Lung (tissue), 12 donors: ENCODE data around the gene CHST11. TPM values are rescaled to one million over a fixed set of nuclear protein-coding genes. Genes with fewer than 3 reads are reported as not detected.

Experiments used
- ATAC-seq: fragments of 200-7000 bp; cut with Tn5 transposase; one replicate; pipeline ENCODE4 v1.9.1; 2020; ENCODE audit warnings: moderate number of reproducible peaks; ENCODE audit not compliant: insufficient read depth, low FRiP score
- DNase-seq, 3 donors: peaks; one replicate each; pipeline ENCODE4 v3.0.0-alpha.2; 2013 to 2017
- H3K27ac ChIP-seq, 2 donors: one replicate each; pipeline ENCODE4 v1.5.1; 2013; ENCODE audit warnings: mild to moderate bottlenecking in 2 of 2, moderate library complexity in 2 of 2, control low read depth in 1 of 2, inconsistent platforms in 1 of 2, low read depth in 1 of 2, low read length in 1 of 2
- H3K27me3 ChIP-seq, 3 donors: one replicate each; pipeline ENCODE4 v1.5.1; 2013; ENCODE audit warnings: low read length in 2 of 3; ENCODE audit not compliant: control insufficient read depth in 3 of 3, insufficient read depth in 3 of 3
- H3K36me3 ChIP-seq, 4 donors: one replicate each; pipeline ENCODE4 v1.5.1; 2013; ENCODE audit warnings: low read length in 4 of 4, mild to moderate bottlenecking in 1 of 4, moderate library complexity in 1 of 4; ENCODE audit not compliant: control insufficient read depth in 4 of 4, insufficient read depth in 4 of 4
- H3K4me1 ChIP-seq, 5 donors: one replicate each; pipeline ENCODE4 v1.5.1; 2013; ENCODE audit warnings: low read length in 5 of 5, mild to moderate bottlenecking in 2 of 5, moderate library complexity in 1 of 5; ENCODE audit not compliant: control insufficient read depth in 5 of 5, insufficient read depth in 5 of 5
- H3K4me3 ChIP-seq: one replicate; pipeline ENCODE4 v1.5.1; 2013; ENCODE audit warnings: mild to moderate bottlenecking, control low read depth, moderate library complexity
- H3K9ac ChIP-seq, 2 donors: one replicate each; pipeline ENCODE4 v1.5.1; 2013; ENCODE audit warnings: low read length in 2 of 2, control low read depth in 1 of 2; ENCODE audit not compliant: insufficient read depth in 1 of 2
- H3K9me3 ChIP-seq, 4 donors: one replicate each; pipeline ENCODE4 v1.5.1; 2013; ENCODE audit warnings: low read length in 3 of 4, mild to moderate bottlenecking in 1 of 4, moderate library complexity in 1 of 4; ENCODE audit not compliant: control insufficient read depth in 4 of 4, insufficient read depth in 3 of 4
- WGBS, 2 donors: extraction: QIAGEN DNeasy Blood & Tissue Kit; methylation state at CpG; one replicate each; pipeline ENCODE4 v1.1.7; 2013; 5-methylcytosine and 5-hydroxymethylcytosine counted together
- polyA plus RNA-seq, 2 donors: library from polyadenylated mRNA; stranded (reverse); fragments of 200-250 nt; gene quantifications; one replicate each; pipeline ENCODE4 v1.2.1, GENCODE V29; 2013
- total RNA-seq, 2 donors: library from RNA; depleted of rRNA in 1 of 2; stranded (reverse); fragments of >200 nt in 1 of 2; gene quantifications; one replicate each; pipeline ENCODE4 v1.2.1, GENCODE V29; 2014 to 2021
- TF ChIP-seq, protein P1 (sequence below): IDR thresholded peaks from 2 replicates; pipeline ENCODE4 v1.5.1; 2012; ENCODE audit warnings: mild to moderate bottlenecking; ENCODE audit errors: control extremely low read depth, extremely low read depth
- donor health status: control.
- donor health status: control.
- donor health status: Bipolar disorder and iron deficiency.
- donor health status: healthy.
- donor health status: DM: yes; HTN: yes; CAD: no.

CHST11 gene
- total and polyA plus RNA-seq, 4 donors, result 9.0 to 63.2 (median 27.7) TPM

DNA sequence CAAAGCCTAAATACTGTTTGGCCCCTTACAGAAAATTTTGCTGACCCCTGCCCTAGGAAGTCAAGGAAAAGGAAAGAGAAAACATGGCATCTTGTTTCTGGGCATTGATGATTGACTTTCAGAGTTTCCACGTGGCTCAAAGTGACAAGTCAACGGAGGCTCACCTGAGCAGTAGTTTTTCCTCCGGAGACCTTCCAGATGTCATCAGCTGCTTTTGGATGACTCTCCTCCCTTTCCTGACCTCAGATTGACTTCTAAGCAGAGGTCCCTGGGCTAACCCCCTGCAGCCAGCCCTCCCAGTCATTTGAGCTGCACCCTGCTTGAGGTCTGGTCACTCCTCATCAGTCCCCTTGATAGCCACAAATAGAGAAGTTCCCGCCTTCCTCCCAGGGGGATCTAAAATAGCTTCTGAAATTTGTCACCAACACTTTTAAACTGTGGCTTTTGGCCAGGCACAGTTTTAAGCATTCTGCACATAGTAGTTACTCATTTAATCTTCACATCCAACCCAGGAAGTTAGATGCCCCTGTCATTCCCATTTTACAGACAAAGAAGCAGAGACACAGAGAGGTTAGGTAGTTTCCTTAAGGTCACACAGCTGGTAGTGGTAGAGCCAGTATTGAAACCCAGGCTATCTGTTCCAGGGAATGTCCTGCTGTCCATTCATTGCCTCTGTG lies 143.4 kb downstream of the CHST11 start:
- 86 to 91% methylated on average over 4 of the region's 4 CpGs for WGBS, 2 donors
- H3K27me3 ChIP-seq, result no peaks in the 10 kb centered on the region
- H3K9ac ChIP-seq, result no peak overlapping the region
- H3K4me3 ChIP-seq, result no peak overlapping the region
- ATAC-seq, result no peak
- H3K27ac ChIP-seq, result no peak overlapping the region
- no peaks in the 10 kb centered on the region for H3K36me3 ChIP-seq
- DNase-seq, result no peak
- TF ChIP-seq, protein P1, sequence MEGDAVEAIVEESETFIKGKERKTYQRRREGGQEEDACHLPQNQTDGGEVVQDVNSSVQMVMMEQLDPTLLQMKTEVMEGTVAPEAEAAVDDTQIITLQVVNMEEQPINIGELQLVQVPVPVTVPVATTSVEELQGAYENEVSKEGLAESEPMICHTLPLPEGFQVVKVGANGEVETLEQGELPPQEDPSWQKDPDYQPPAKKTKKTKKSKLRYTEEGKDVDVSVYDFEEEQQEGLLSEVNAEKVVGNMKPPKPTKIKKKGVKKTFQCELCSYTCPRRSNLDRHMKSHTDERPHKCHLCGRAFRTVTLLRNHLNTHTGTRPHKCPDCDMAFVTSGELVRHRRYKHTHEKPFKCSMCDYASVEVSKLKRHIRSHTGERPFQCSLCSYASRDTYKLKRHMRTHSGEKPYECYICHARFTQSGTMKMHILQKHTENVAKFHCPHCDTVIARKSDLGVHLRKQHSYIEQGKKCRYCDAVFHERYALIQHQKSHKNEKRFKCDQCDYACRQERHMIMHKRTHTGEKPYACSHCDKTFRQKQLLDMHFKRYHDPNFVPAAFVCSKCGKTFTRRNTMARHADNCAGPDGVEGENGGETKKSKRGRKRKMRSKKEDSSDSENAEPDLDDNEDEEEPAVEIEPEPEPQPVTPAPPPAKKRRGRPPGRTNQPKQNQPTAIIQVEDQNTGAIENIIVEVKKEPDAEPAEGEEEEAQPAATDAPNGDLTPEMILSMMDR, result no peak
- no peaks in the 10 kb centered on the region for H3K9me3 ChIP-seq
- peaks cover 0 to 13% (median 3%) of the 10 kb centered on the region in 5 donors for H3K4me1 ChIP-seq

DNA sequence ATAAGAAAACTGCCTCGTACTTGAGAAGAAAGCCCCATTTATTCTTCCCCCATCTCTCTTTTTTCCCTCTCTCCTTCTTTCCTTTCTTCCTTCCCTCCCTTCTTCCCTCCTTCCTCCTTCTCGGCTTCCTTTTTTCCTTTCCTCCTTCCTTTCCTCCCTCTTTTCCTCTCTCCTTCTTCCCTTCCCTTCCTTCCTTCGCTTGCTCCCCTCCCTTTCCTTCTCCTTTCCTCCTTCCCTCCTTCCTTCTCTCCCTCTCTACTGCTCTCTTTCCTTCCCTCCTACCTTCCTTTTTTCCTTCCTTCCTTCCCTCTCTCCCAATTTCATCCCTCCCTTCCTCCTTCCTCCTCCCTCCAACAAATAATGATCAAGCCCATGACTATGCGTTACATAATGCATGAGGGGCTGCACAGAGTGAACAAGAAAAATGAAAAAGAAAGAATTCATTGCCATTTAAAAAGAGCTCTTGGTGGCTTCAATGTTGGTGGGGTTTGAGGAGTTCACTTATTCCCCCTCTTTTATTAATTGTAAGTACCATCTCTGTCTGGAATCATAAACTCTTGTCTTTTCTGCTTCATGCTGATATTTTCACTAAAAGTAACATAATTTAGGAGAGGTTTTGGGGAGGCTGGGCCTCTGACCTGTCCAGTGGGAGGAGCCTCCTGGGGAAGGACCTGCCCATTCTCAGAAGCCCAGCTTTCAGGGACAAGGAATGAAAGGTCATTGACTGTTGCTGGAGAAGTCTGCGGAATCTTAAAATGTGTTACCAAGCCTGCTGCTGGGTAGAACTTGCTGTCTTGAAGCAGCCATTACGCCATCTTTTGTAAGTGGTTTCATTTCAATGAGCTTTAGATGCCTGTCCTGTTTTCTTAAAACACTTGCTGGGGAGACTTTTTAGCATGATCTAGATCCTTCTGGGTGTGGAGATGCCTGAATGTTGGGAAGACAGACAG lies 144.3 kb downstream of the CHST11 start:
- Histone ChIP-seq H3K36me3 (no peaks in the 10 kb centered on the region), H3K4me3 (no peak overlapping the region), H3K9ac (no peak overlapping the region), H3K9me3 (no peaks in the 10 kb centered on the region), H3K4me1 (peaks cover 0 to 17% (median 3%) of the 10 kb centered on the region in 5 donors), H3K27ac (no peak overlapping the region), H3K27me3 (no peaks in the 10 kb centered on the region)
- WGBS, 2 donors, result 71 to 78% methylated on average over 6 of the region's 6 CpGs
- TF ChIP-seq, protein P1, result no peak
- no peak for DNase-seq
- no peak for ATAC-seq

DNA sequence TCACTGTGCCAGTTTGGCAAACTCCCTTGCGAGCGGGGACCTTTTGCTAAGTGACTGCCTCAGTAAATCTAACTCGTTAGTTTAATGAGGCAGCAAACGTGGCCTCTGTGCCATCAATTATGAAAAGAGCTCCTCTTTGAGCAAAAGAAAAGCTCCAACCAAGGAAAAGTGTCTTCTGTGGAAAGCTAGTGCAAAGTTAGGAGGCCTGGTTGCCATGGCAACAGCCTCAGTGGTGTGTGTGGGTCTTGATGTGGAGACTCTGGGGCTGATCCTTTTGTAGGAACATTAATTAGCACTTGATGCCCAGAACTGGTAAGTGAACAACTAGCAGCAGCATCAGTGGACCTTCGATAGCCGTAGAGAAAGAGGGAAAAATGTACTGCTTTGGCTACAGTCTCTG lies 145.7 kb downstream of the CHST11 start:
- no peak overlapping the region for H3K4me3 ChIP-seq
- no peak overlapping the region for H3K9ac ChIP-seq
- DNase-seq (no peak), ATAC-seq (no peak)
- no peaks in the 10 kb centered on the region for H3K27me3 ChIP-seq
- no peaks in the 10 kb centered on the region for H3K36me3 ChIP-seq
- no peaks in the 10 kb centered on the region for H3K9me3 ChIP-seq
- no peak overlapping the region for H3K27ac ChIP-seq
- peaks cover 0 to 15% (median 0%) of the 10 kb centered on the region in 5 donors for H3K4me1 ChIP-seq
- TF ChIP-seq, protein P1, result no peak
- WGBS, 2 donors, result 97 to 98% methylated on average over 6 of the region's 6 CpGs
